Activated B cell treated with CpG ODN at 0.5 μM for 24 hours (primary cell): ENCODE data around the gene IL1F10. TPM values are rescaled to one million over a fixed set of nuclear protein-coding genes. Genes with fewer than 3 reads are reported as not detected.

Experiments
- ATAC-seq: fragments of 200-7000 bp; cut with Tn5 transposase; one replicate; pipeline ENCODE4 v1.10.0; 2021; ENCODE audit warnings: low read depth, mild to moderate bottlenecking, moderate library complexity
- CTCF ChIA-PET: fragments of 350-600 bp; sonication (Branson Sonifier 250); formaldehyde crosslinking; loops from one replicate; lab custom pipeline; 2021; ENCODE audit warnings: antibody characterized with exemption; lab: Charles Lee
- POLR2A ChIA-PET: fragments of 350-600 bp; sonication (Branson Sonifier 250); formaldehyde crosslinking; loops from one replicate; lab custom pipeline; 2021; ENCODE audit warnings: antibody characterized with exemption; lab: Charles Lee
- DNase-seq: peaks from one replicate; pipeline ENCODE4 v3.0.0; 2022
- H3K27ac Mint-ChIP-seq: one replicate; pipeline ENCODE4 v1.8.0; 2020; ENCODE audit warnings: mixed read lengths
- H3K27me3 Mint-ChIP-seq: one replicate; pipeline ENCODE4 v1.8.0; 2021; ENCODE audit warnings: mixed read lengths
- H3K36me3 Mint-ChIP-seq: one replicate; pipeline ENCODE4 v1.8.0; 2021; ENCODE audit warnings: low read depth, mixed read lengths
- H3K4me1 Mint-ChIP-seq: one replicate; pipeline ENCODE4 v1.8.0; 2021; ENCODE audit warnings: mixed read lengths
- H3K4me3 Mint-ChIP-seq: one replicate; pipeline ENCODE4 v1.8.0; 2020; ENCODE audit warnings: mild to moderate bottlenecking, mixed read lengths
- H3K9me3 Mint-ChIP-seq: one replicate; pipeline ENCODE4 v1.8.0; 2020; ENCODE audit warnings: mixed read lengths
- intact Hi-C: fragments of 100-400 bp; cut with micrococcal nuclease; formaldehyde crosslinking; loops from one replicate; pipeline ENCODE4 v1.15.1; 2024
- total RNA-seq: library from RNA; stranded (reverse); gene quantifications from 2 replicates; pipeline ENCODE4 v1.2.3, GENCODE V29; 2022
- TF ChIP-seq, protein P1 (sequence below): fragments of 200-600 bp; IDR thresholded peaks from one replicate; pipeline ENCODE4 v1.8.0; 2022; ENCODE audit warnings: antibody characterized with exemption, mild to moderate bottlenecking

The IL1F10 gene, protein sequence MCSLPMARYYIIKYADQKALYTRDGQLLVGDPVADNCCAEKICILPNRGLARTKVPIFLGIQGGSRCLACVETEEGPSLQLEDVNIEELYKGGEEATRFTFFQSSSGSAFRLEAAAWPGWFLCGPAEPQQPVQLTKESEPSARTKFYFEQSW
- total RNA-seq, result not detected in 2 replicates

DNA sequence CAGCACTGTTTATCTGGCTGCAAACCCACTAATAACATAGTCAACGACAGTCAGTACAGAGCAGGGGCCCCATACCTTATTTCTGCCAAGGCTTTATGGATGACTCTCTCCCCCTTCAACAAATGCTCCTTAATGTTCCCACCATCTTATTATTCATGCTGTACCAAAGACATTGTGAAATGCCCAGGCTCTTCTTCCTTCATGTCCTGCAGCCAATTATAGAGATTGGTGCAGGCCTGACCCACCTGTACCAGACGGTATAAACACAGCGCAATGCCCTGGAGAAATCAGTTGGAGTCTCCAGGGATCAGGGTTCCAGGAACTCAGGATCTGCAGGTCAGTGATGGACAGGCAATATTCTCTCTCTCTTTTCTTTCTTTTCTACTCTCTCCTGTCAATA lies at the start of gene IL1F10:
Gene IL1F10, plus strand, starts transcription at position 290 of the 400 bp plus-strand sequence. CDS start 4,769 bp downstream, outside the sequence.
- DNase-seq (no peak), ATAC-seq (no peak)
- ChIA-PET POLR2A (interaction anchor here (0.6 kb wide), 1 partner anchor 209 kb away, joined by 3 read pairs; no protein-coding TSS in a partner anchor), CTCF (no interaction called here)
- Mint-ChIP-seq H3K4me3 (no peak within 1 kb of the TSS), H3K9me3 (peaks cover 2% of the 10 kb centered on the region), H3K36me3 (no peaks in the 10 kb centered on the region), H3K27me3 (peaks cover 27% of the 10 kb centered on the region), H3K27ac (no peak within 1 kb of the TSS), H3K4me1 (no peaks in the 10 kb centered on the region)
- intact Hi-C loops, result no loop called here
- TF ChIP-seq, protein P1, sequence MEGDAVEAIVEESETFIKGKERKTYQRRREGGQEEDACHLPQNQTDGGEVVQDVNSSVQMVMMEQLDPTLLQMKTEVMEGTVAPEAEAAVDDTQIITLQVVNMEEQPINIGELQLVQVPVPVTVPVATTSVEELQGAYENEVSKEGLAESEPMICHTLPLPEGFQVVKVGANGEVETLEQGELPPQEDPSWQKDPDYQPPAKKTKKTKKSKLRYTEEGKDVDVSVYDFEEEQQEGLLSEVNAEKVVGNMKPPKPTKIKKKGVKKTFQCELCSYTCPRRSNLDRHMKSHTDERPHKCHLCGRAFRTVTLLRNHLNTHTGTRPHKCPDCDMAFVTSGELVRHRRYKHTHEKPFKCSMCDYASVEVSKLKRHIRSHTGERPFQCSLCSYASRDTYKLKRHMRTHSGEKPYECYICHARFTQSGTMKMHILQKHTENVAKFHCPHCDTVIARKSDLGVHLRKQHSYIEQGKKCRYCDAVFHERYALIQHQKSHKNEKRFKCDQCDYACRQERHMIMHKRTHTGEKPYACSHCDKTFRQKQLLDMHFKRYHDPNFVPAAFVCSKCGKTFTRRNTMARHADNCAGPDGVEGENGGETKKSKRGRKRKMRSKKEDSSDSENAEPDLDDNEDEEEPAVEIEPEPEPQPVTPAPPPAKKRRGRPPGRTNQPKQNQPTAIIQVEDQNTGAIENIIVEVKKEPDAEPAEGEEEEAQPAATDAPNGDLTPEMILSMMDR, result no peak

DNA sequence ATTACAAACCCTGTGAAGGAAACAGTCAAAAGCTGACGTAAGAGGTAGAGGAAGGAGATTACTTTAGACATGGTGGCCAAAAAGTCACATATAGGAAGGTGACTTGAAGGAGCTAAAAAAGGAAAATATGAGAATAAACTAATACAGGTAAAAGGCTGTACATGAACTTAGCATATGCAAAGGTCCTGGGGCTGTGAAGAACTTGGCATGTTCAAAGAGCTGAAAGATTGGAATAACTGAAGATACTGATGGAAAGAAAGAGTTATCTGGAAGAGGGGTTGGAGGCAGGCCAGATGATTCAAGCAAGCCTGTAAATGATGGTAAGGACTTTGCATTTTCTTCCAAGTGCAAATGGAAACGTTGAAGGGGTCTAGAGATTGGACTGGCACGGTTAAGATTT lies 49.3 kb upstream of the IL1F10 start:
- TF ChIP-seq, protein P1, result no peak
- no peak overlapping the region for H3K4me3 Mint-ChIP-seq
- intact Hi-C loops, result no loop called here
- no peaks in the 10 kb centered on the region for H3K4me1 Mint-ChIP-seq
- ChIA-PET POLR2A (no interaction called here), CTCF (no interaction called here)
- H3K9me3 Mint-ChIP-seq, result peaks cover 6% of the 10 kb centered on the region
- H3K36me3 Mint-ChIP-seq, result no peaks in the 10 kb centered on the region
- no peak for DNase-seq
- H3K27me3 Mint-ChIP-seq, result peaks cover 40% of the 10 kb centered on the region
- no peak for ATAC-seq
- no peak overlapping the region for H3K27ac Mint-ChIP-seq

DNA sequence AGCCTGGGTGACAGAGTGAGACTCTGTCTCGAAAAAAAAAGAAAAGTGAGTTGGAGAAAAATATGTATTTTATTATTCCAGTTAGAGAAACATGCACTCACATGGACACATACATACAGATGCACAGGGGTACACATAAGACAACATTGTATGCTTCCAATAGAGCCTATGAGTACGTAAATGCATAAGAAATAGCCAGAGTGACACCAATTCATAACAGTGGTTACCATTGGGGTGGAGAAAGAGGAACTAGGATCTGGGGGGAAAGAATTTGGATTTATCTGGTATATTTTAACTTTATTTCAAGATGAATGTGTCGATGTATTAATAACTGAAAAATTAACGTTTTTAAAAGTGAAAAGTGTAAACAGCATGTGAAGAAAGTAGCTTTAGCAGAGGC lies 46.5 kb upstream of the IL1F10 start:
- ChIA-PET CTCF (no interaction called here), POLR2A (no interaction called here)
- H3K9me3 Mint-ChIP-seq, result peaks cover 6% of the 10 kb centered on the region
- DNase-seq, result no peak
- intact Hi-C loops, result no loop called here
- no peaks in the 10 kb centered on the region for H3K36me3 Mint-ChIP-seq
- H3K27ac Mint-ChIP-seq, result no peak overlapping the region
- H3K4me1 Mint-ChIP-seq, result peaks cover 4% of the 10 kb centered on the region
- peaks cover 45% of the 10 kb centered on the region for H3K27me3 Mint-ChIP-seq
- TF ChIP-seq, protein P1, result no peak
- H3K4me3 Mint-ChIP-seq, result no peak overlapping the region
- no peak for ATAC-seq

DNA sequence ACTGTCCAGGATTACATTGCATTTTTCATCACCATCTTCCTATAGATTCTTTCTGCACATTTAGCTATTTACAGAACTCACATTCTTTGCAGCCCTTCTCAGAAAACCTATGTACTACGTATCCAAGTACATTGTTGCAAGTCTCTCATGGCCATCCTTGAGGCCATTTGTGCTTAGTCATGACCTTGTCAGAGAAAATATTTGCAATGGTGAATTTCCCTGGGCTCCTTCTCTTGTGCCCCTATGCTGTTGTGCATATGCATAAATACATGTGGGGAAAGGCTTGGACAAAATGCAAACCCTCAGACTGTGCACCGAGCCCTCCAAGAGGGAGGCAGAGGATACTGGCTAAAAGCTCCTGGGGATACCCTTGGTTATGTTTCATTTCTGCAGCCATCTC lies 43.0 kb upstream of the IL1F10 start:
- no peak for ATAC-seq
- H3K4me1 Mint-ChIP-seq, result peaks cover 4% of the 10 kb centered on the region

DNA sequence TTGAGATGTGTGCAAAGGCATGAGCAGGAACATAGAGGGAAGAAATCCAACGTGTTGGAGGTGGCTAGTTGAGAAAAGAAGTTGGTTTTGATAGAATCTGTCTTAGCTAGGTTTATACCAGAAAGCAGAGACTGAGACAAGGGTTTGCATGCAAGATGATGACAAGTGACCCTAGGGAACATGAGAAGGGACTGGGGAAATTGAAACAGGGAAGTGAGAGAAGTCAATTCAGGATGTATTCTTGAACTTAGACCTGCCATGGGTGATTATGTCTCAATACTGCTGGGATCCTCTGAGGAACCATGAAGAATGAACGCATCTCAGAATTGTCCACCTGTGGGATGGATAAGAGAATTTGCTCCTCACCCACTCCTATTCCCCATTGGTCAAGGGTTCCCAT lies 42.0 kb upstream of the IL1F10 start:
- Mint-ChIP-seq H3K36me3 (no peaks in the 10 kb centered on the region), H3K9me3 (no peaks in the 10 kb centered on the region), H3K27me3 (peaks cover 41% of the 10 kb centered on the region), H3K4me1 (peaks cover 4% of the 10 kb centered on the region), H3K4me3 (no peak overlapping the region), H3K27ac (no peak overlapping the region)
- ChIA-PET POLR2A (no interaction called here), CTCF (no interaction called here)
- DNase-seq (no peak), ATAC-seq (peak; percentile 72)
- TF ChIP-seq, protein P1, result no peak
- intact Hi-C loops, result no loop called here

More for the DNA sequence above, 43.0 kb upstream of the IL1F10 start:
- Mint-ChIP-seq H3K27ac (no peak overlapping the region), H3K36me3 (no peaks in the 10 kb centered on the region), H3K27me3 (peaks cover 37% of the 10 kb centered on the region), H3K4me3 (no peak overlapping the region), H3K9me3 (no peaks in the 10 kb centered on the region)
- ChIA-PET CTCF (no interaction called here), POLR2A (no interaction called here)
- TF ChIP-seq, protein P1, result no peak
- intact Hi-C loops, result no loop called here
- no peak for DNase-seq
